Activated CD4-positive, CD25-positive, alpha-beta regulatory T cell treated with anti-CD3 and anti-CD28 coated beads, Interleukin-2, amount 50 U/mL, for 24 hours (primary cell): Measurements from ENCODE around the gene MXI1.

ENCODE experiments used
- ATAC-seq, 2 donors: fragments of 150-1000 bp; cut with Tn5 transposase; one replicate each; pipeline ENCODE4 v1.10.0; 2021; ENCODE audit warnings: mild to moderate bottlenecking in 1 of 2, moderate library complexity in 1 of 2

MXI1 gene

DNA sequence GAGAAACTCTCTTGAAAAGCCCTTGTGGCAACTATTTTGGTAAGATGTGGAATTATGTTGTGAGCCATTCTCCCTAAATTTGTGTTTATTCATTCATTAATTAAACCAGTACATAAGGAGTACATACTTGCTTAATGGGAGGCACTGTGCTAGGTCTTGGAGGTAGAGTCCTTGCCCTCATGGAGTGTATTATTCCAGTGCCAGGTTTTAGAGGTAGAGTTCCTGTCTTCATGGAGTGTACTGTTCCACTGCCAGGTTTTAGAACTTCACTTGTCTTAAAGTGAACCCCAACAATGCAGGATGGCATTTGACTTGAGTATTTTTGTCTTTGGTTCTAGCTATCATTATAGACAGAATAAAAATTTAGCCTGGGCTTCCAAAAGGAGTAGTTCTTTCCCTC lies 8.8 kb downstream of the MXI1 start:
- ATAC-seq, result no peak

DNA sequence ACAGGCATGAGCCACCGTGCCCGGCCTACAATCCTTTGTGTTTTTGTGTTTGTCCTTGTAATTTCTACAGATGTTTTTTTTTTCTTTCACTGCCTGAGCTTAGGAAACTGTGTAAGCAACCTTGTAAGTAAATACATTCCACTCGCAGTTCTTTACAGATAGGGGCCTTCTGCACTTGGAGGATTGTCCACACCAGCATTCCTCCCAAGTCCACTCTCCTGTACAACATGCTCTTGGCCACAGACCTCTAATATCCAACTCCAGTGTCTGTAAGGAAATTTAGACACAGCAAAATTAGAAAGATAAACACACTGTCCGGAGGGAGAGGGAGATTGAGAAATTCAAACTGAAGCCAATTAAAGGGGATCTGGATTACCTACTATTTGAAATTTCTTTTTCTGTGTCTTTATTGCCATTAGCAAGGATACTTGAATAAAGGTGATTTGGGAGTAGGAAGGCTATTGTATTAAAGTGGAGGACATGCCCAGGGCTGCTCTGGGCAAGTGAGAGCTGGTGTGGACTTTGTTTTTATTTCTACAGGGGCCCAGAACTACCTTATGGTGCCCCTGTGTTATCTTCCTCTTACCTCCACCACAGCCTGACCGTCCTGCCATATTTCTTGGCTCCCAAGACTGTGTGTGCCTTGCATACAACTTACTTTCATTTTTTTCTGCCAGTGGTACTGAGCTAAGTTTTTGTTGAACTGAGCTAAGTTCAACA lies 9.7 kb downstream of the MXI1 start:
- ATAC-seq, result no peak

DNA sequence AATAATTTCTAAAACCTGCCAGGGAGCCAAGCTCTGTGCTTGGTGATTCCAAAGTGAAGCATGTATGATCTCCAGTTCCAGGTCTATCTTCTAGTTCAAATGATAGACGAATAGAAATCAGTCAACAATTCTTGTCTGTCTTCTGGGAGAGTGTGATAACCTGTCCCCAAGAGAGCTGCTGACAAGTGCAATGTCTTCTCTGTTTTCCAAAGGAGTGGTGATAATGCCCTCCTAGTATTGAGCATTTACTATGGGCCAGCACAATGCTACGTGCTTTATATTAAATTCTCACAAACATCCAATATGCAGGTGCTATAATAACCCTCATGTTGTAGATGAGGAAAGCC lies 10.2 kb downstream of the MXI1 start:
- no peak for ATAC-seq

DNA sequence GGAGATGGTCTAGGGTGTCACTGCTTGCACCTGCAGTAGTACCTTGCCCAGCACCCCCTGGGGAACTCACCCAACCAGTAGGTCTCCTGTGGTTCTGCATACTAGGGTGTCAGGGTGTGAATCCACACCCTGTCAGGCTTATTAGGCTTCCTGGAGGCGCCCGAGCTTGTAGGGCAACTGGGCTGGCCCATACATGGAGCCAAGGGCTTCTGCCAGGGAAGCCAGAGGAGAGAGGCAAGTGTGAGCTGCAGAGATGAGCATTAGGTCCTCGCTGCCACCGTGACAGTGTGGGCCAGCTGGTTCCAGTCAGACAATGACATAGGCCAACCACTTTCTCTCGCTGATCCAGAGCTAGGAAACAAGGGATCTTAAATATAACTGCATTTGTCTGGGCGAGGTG lies 11.2 kb downstream of the MXI1 start:
- no peak for ATAC-seq

DNA sequence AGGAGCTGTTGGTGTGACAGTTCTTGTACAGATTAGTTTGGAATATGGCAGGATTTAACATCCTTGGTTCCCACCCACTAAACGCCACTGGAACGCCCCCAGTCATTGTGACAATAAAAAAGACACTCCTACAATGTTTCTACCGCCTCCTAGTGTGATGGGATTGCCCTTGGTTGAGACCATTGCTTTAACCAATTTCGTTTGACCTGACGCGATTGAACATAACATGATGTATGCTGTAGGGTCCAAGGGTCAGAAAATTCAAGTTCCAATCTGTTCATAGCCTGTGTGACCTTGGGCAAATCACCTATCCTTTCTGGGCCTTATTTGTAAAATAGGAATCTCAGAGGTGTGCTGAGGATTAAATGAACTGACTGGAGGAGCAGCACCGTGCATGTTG lies 12.5 kb downstream of the MXI1 start:
- ATAC-seq, result no peak

DNA sequence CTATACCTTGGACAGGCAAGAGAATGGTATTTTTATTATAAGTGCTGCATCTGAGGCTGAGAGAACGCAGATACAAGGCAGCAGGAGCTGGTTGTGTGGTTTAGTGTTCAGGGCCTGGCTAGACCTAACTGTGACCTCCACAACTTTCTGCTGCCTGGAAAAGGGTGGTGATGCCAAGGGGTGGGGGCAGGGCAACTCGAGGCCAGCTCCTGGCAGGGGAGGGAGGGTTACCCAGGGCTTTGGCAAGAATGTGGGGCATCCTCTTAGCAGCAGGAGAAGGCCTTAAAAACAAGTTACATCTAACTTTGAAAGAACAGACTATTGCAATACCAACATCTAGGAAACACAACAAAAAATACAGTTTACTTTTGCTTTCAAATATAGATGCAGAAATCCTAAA lies 13.0 kb downstream of the MXI1 start:
- no peak for ATAC-seq

DNA sequence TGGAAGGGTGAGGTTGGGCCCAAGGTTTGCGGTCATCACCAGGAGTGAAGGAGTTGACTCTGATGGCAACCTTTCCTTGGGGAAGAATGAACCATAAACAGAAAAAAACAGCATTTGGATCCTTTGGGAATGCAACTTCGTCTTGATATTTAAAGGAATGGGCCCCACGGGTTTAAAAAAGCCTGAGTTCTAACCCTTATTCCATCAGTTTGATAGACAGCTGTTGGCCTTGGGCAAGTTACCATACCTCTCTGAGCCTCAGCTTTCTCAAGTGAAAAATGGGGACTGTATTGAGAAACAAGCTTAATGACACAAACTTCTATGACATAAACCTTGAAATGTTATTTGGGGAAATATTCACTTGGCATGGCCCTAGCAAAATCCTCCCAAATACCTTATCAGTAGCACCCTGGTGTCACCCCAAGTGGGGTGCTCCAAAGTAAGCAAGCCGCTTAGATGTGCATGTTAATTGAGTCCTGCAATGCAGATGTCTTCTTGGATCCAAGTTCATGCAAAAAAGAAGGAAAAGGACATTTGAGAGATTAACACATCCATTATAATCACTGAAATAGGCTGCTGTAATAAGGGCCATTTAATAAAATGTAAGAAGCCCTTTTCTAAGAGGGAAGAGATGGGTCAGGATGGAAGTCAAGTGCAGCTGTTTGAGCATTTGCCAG lies 13.8 kb downstream of the MXI1 start:
- ATAC-seq, result no peak

DNA sequence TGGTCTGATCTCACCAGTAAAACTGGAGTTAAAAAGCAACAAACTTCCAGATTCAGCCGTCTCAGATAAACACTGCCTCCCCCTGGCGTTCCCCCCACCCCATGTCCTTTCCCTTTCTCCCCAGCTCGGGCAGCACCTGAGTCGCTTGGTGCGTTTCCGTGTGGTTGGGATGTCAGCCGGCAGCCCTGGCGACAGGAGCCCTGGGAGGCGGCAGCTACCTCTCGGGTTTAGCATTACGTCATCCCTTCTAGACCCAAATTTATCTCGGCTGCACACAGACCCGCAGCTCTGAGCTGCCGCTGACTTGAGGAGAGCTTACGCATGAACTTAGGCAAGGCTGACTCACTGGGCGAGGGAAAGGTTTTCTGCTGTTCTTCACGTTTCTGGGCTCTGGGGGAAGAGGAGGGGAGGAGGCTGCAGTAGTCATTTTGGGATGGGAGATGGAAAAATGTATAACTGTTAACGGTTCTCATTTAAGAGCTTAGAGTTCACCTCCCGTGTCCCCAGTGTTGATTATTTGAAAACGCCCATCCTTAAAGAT lies 14.4 kb downstream of the MXI1 start:
- ATAC-seq, result peak; percentile 74 to 79

DNA sequence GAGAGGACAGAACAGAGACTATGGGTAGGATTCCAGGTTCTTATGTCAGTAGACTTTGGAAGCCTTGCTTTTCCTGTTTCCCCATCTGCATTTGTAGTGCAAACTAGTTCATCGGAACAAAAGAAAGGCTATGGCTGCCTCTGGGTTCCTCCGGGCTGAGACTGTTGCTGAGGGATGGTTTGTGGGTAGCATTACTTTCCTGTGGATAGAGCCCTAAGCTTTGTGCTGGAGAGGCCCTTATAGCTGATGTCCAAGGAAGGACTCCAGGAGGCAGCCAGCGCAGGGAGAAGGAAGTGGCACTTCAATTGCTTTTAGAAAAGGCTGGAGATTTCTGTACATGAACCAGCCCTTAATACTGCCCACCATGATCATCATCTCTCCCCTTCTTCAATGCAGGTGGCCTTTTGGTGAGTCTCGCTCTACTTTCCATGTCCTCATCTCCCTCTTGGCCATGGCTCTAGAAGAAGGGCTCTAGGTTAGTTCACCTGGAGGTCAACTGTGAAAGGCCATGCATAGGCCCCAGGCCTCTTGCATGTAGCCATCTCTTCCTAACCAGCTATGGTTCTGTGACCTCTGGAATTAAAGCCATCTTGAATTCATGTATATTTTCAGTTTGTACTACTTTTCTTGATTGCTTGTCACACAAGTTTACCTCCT lies 15.4 kb downstream of the MXI1 start:
- no peak for ATAC-seq

DNA sequence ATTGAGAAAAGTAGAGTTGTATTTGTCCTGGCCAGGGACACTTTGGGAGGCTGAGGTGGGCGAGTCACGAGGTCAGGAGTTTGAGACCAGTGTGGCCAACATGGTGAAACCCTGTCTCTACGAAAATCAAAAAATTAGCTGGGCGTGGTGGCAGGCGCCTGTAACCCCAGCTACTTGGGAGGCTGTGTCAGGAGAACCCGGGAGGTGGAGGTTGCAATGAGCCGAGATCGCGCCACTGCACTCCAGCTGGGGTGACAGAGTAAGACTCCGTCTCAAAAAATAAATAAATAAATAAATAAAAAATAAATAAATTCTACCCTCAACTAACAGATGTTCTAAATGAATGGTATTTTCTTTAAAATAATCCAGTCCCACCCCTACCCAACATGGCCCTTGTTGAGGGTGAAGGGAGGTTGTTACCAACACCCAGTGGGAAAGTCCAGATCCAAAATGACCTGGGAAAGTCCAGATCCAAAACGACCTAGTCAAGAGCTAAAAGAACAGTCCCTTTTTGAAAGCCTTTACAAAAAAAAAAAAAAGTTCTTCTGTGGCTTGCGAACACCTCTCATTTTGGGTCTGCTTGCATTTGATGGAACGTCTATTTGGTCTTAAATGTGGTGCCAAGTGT lies 16.0 kb downstream of the MXI1 start:
- no peak for ATAC-seq

DNA sequence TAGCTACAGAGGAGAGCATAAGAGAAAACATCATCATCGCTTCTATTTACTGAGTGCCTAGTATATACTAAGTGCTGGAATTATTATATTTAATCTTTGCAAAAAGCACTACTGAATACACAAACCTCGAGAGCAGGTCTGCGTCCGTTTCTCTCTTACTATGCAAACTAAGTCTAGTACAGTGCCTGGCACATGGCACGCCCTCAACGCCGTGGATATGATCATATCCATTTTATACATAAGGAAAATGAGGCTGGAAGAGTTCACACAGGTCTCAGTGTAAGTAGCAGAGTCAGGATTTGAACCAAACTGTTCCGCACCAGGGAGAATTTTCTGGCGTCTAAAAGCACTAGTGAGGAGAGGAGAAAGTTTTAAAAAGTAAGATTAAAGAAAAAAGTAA lies 17.6 kb downstream of the MXI1 start:
- no peak for ATAC-seq

DNA sequence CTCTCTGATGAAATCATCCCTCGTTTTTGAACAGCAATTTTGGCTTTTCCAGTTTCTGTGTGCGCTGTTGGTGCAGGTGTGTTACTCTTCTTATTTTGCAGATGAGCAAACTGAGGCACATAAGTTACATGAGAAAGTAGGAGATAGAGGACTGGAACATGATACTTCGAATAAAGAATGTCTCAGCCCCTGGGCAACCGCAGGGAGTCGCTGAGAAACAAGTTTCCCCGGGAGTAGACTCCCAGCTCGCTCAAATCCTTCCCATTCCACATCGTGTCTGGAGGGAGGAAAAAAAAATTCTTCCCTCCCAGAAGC lies 18.0 kb downstream of the MXI1 start:
- no peak for ATAC-seq

DNA sequence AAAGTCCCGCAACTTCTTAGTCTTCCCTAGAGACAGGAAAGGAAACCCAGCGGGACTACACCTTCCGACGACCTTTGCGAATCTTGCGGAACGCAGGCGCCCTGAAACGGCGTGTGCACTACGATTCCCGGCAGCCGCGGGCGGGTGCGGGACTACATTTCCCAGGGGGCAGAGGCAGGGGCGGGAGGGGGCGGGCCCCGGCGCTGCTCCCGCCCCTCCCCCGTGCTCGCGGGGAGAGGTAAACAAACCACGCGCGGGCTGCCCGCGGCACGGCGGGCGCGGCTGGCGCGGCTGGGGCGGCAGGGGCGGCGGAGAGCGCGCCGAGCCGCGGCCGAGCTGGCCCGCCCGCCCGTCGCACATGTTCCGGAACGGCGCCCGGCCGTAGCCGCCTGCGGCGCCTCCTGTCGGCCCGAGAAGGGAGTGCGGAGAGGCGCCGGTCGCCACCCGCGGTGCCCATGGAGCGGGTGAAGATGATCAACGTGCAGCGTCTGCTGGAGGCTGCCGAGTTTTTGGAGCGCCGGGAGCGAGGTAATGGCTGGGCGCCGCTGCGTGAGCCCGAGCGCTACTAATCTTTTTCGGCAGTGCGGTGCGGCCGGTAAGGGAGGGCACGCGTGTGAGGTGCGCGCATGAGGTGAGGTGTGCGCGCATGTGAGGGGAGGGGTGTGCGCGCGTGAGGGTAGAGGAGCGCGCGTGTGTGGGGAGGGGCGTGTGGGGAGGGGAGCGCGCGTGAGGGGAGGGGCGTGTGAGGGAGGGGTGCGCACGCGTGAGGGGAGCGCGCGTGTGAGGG lies 18.5 kb downstream of the MXI1 start:
- ATAC-seq, result peak; percentile 62 to 73

DNA sequence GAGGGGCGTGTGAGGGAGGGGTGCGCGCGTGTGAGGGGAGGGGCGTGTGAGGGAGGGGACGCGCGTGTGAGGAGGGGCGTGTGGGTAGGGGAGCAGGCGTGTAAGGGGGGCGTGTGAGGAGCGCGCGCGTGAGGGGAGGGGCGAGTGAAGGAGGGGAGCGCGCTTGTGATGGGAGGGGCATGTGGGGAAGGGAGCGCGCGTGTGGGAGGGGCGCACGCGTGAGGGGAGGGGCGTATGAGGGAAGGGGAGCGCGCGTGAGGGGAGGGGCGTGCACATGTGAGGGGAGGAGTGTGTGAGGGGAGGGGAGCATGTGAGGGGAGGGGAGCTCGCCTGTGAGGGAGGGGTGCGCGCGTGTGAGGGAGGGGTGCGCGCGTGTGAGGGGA lies 19.1 kb downstream of the MXI1 start:
- ATAC-seq, result peak; percentile 4 to 10

DNA sequence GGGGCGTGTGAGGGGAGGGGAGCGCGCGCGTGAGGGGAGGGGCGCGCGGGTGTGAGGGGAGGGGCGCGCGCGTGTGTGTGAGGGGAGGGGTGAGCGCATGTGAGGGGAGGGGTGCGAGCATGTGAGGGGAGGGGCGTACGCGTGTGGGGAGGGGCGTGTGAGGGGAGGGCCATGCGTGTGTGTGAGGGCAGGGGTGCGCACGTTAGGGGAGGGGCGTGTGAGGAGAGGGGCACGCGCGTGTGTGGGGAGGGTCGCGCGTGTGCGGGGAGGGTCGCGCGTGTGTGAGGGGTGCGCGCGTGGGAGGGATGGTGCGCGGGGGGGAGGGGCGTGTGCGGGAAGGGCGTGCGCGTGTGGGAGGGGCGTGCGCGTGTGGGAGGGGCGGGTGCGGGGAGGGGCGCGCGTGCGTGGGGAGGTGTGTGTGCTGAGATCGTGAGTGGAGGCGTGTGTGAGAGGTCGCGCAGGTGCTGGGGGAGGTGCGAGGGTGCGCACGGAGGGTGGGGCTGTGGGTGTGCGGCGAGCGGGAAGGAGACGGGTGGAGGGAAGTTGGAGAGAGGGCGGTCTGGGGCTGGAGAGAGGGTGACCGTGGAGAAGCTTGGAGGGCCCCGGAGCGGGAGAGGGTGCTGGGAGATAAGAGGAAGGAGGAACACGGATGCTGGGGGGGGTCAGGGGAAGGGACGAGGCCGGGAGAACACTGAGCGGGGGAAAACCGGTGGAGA lies 19.7 kb downstream of the MXI1 start:
- peak; percentile 23 to 24 for ATAC-seq

DNA sequence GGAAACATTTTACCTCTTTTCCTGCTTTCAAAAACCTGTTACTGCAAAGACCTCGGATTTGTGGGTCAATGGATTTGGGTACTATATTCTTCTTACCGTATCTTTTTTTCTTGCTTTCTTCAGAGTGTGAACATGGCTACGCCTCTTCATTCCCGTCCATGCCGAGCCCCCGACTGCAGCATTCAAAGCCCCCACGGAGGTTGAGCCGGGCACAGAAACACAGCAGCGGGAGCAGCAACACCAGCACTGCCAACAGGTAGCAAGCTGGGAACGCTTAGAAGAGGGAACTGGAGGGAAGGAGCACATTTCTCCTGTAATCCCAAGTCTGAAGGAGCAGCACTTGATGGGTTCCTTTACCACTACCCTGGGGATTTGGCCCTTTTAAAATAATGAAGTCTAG lies 20.7 kb downstream of the MXI1 start:
- ATAC-seq, result no peak

DNA sequence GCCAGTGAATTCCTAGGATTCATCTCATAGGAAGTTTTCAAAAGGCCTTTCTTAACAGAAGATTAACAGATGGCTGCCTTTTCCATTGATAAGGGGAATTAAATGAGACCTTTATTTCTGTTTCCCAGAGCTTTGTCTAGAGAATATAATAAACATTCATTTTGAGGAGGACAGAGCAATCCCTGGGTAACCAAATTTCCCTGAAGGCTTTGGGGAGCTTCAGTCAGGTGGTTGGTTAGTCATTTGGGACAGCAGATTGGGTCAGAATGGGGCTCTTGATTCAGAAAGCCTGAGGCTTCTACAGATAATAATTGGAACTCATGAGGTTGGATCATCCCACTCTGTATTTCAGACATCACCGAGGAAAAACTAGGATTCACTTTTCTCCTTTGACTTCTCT lies 21.8 kb downstream of the MXI1 start:
- no peak for ATAC-seq

DNA sequence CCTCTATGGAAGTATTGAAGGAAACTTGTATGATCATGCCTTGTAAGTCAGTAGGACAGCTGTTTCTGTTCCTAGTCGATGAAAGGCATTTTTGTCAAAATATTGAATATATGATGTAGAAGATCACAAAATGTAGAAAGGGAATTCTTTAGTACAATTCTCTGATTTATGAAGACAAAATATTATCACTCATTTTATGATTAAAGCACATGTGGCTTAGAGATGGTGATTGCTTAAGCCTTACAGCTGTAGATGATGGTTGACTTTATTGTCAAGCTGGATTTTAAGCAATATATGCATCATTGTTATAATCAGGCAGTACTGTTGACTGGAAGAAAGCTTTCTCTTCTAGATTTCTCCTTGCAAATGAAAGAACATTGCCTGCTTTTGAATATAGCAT lies 26.4 kb downstream of the MXI1 start:
- ATAC-seq, result no peak

DNA sequence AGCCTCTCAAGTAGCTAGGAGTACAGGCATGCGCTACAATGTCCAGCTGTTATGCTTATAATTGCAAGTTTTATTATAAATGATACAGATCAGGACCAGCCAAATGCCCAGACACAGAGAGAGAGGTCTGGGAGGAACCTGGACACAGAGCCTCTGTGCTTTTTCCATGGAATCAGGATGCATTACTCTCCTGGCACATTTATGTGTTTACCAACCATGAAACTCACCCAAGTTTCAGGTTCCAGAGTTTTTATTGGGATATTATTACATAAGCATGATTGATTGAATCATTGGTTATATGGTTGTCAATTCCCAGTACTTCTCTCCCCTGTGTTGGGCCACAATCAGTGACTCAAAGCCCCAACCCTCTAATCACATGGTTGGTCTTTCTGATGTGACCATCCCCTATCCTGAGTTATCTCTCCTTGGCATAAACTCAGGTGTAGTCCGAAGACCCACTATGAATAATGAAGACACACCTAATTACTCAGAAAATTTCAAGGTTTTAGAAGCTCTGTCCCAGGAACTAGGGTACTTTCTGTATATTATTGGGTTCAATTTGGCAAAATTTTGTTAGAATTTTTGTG lies 30.6 kb downstream of the MXI1 start:
- ATAC-seq, result no peak

DNA sequence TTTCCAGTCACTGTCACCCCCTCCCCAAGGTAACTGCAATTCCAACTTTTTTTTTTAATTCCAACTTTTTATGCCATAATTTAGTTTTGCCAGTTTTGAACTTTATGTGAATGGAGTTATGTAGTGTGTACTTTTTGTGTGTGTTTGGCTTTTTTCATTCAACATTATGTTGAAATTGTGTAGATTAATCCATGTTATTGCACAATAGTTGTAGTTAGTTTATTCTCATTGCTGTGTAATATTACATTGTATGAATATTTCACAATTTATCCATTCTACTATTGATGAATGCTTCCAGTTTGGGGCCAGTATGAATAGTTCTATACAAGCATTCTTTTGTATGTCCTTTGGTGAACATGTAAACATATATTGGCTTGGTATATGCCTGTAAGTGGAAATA lies 32.5 kb downstream of the MXI1 start:
- ATAC-seq, result no peak

DNA sequence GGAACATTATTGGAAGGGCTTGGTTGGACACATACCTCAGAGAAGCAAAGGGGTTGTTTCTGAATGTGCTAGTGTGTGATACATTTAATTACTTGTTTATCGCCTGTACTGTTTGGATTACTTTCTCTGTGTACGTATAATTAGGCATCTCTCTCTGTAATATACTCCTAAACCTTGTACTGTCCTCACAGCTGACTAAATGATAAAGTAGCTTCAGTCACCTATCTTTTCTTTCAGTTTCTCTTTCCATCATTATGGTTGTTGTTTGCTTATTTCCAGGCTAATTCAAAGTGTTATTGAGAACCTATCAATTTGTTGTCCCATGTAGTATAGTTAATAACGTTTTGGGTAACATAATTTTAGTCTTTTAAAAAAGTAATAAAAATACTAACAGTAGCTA lies 34.0 kb downstream of the MXI1 start:
- peak; percentile 81 to 84 for ATAC-seq

DNA sequence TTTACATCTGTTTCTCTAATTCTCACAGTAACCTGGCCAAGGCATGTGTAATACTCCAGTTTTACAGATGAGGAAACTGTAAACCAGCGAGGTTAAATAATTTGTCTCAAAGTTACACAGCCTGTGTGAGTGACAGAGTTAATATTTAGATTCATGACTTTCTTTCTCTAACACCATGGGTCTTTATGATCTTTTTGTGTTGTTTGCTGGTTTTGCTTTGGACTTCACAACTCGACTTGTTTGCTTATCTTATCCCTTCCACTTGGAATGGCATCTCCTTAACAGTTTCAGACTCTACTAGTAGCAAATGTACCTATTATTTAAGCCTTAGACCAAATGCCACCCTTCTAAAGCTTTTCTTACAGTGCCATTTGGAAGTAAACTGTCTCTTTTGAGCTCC lies 34.4 kb downstream of the MXI1 start:
- peak; percentile 26 to 47 for ATAC-seq
